T-helper 22 cell (primary cell): Measurements from ENCODE around the gene GNG14.
"Not testable (repeated sequence)": the region's sequence is repeated elsewhere in the genome, so short reads cannot be mapped to it uniquely, and the experiment has no call there.

ENCODE experiments used
- DNase-seq: peaks from one replicate; pipeline ENCODE4 v3.0.0-alpha.2; 2020; ENCODE audit warnings: low read depth

Gene GNG14

GRCh38 chr19:12696366-12697335 is 8.9 kb downstream of the GNG14 start, which contains the start of gene FBXW9:
FBXW9 (minus strand) TSS chr19:12696631; CDS start chr19:12696581, 50 bp downstream.
- peak; percentile 91 for DNase-seq

GRCh38 chr19:12697425-12697824 is 9.6 kb downstream of the GNG14 start:
- not testable (repeated sequence) for DNase-seq

- no peak for DNase-seq
Observed at GRCh38 chr19:12698138-12698537, 10.3 kb downstream of the GNG14 start.

GRCh38 chr19:12701596-12702282 is 13.9 kb downstream of the GNG14 start:
- DNase-seq, result no peak

- no peak for DNase-seq
Observed at GRCh38 chr19:12703046-12703445, 15.2 kb downstream of the GNG14 start.

GRCh38 chr19:12705169-12705568 is 17.4 kb downstream of the GNG14 start:
- no peak for DNase-seq

GRCh38 chr19:12705654-12706331 is 18.0 kb downstream of the GNG14 start:
- DNase-seq, result no peak

GRCh38 chr19:12706332-12706718 is 18.5 kb downstream of the GNG14 start:
- no peak for DNase-seq

GRCh38 chr19:12708641-12709040 is 20.8 kb downstream of the GNG14 start:
- no peak for DNase-seq

- DNase-seq, result no peak
Observed at GRCh38 chr19:12711187-12711586, 23.4 kb downstream of the GNG14 start.

- DNase-seq, result not testable (repeated sequence)
Observed at GRCh38 chr19:12712077-12712476, 24.3 kb downstream of the GNG14 start.

GRCh38 chr19:12713304-12713703 is 25.5 kb downstream of the GNG14 start:
- DNase-seq, result not testable (repeated sequence)

GRCh38 chr19:12715102-12715501 is 27.3 kb downstream of the GNG14 start:
- no peak for DNase-seq

GRCh38 chr19:12715929-12716328 is 28.1 kb downstream of the GNG14 start:
- no peak for DNase-seq

GRCh38 chr19:12720296-12720695 is 32.5 kb downstream of the GNG14 start:
- no peak for DNase-seq

GRCh38 chr19:12720851-12721655 is 33.3 kb downstream of the GNG14 start:
- DNase-seq, result no peak

- peak; percentile 49 for DNase-seq
Observed at GRCh38 chr19:12721656-12722565, 34.1 kb downstream of the GNG14 start.

- peak; percentile 95 for DNase-seq
Observed at GRCh38 chr19:12722566-12723380, 35.0 kb downstream of the GNG14 start.

GRCh38 chr19:12723381-12723640 is 35.5 kb downstream of the GNG14 start:
- no peak for DNase-seq
